SK-N-SH treated with all-trans-retinoic acid at 6 μM for 48 hours (cell line): ENCODE data around the gene WHRN.

Source experiments
- ATAC-seq: fragments of 200-7000 bp; cut with Tn5 transposase; 3 replicates; pipeline ENCODE4 v1.9.1; 2020; ENCODE audit warnings: mild to moderate bottlenecking, moderate library complexity
- BACH2 ChIP-seq: fragments of 250-450 bp; sonication (Bioruptor Pico); IDR thresholded peaks from 2 replicates; pipeline ENCODE4 v1.9.0; 2021; ENCODE audit warnings: mild to moderate bottlenecking, borderline replicate concordance
- ESRRG ChIP-seq: fragments of 250-450 bp; sonication (Bioruptor Pico); IDR thresholded peaks from 2 replicates; pipeline ENCODE4 v1.6.1; 2021; ENCODE audit warnings: mild to moderate bottlenecking
- GLIS3 ChIP-seq: fragments of 250-450 bp; sonication (Bioruptor Pico); IDR thresholded peaks from 2 replicates; pipeline ENCODE4 v1.5.0; 2020; ENCODE audit warnings: mild to moderate bottlenecking, moderate library complexity
- OSR1 ChIP-seq: fragments of 250-450 bp; sonication (Bioruptor Pico); IDR thresholded peaks from 2 replicates; pipeline ENCODE4 v1.8.0; 2022; ENCODE audit warnings: moderate library complexity, mild to moderate bottlenecking, inconsistent platforms
- PPARA ChIP-seq: fragments of 250-450 bp; sonication (Bioruptor Pico); IDR thresholded peaks from 2 replicates; pipeline ENCODE4 v1.5.0; 2020; ENCODE audit warnings: mild to moderate bottlenecking, borderline replicate concordance
- RARB ChIP-seq: fragments of 250-450 bp; sonication (Bioruptor Pico); IDR thresholded peaks from 2 replicates; pipeline ENCODE4 v1.8.0; 2021; ENCODE audit warnings: mild to moderate bottlenecking, moderate library complexity
- SNAI2 ChIP-seq: fragments of 250-450 bp; sonication (Bioruptor Pico); IDR thresholded peaks from 2 replicates; pipeline ENCODE4 v1.5.0; 2020; ENCODE audit warnings: mild to moderate bottlenecking, moderate library complexity
- TCF4 ChIP-seq: fragments of 250-450 bp; sonication (Bioruptor Pico); IDR thresholded peaks from 2 replicates; pipeline ENCODE4 v1.8.0; 2021; ENCODE audit warnings: mild to moderate bottlenecking, moderate library complexity, borderline replicate concordance
- ZFP3 ChIP-seq: fragments of 250-450 bp; sonication (Bioruptor Pico); IDR thresholded peaks from 2 replicates; pipeline ENCODE4 v1.5.0; 2020; ENCODE audit warnings: mild to moderate bottlenecking, moderate library complexity
- ZNF565 ChIP-seq: fragments of 450-650 bp; formaldehyde crosslinking; conservative IDR thresholded peaks from 2 replicates; pipeline ENCODE4 v1.5.0; 2020; ENCODE audit warnings: low read depth, mild to moderate bottlenecking, moderate library complexity
- TF ChIP-seq, protein P1 (sequence below): fragments of 250-450 bp; sonication (Bioruptor Pico); IDR thresholded peaks from 2 replicates; pipeline ENCODE4 v1.5.1; 2021; ENCODE audit warnings: mild to moderate bottlenecking, moderate library complexity
- TF ChIP-seq, protein P2 (sequence below): fragments of 250-450 bp; sonication (Bioruptor Pico); IDR thresholded peaks from 2 replicates; pipeline ENCODE4 v1.5.1; 2020; ENCODE audit warnings: low read depth, mild to moderate bottlenecking, moderate library complexity
- TF ChIP-seq, protein P3 (sequence below): fragments of 250-450 bp; sonication (Bioruptor Pico); IDR thresholded peaks from 2 replicates; pipeline ENCODE4 v1.8.0; 2020; ENCODE audit warnings: mild to moderate bottlenecking, moderate library complexity, borderline replicate concordance
- TF ChIP-seq, protein P4 (sequence below): fragments of 250-450 bp; sonication (Bioruptor Pico); IDR thresholded peaks from 2 replicates; pipeline ENCODE4 v1.8.0; 2021; ENCODE audit warnings: low read depth, mild to moderate bottlenecking, moderate library complexity, borderline replicate concordance

WHRN gene

DNA sequence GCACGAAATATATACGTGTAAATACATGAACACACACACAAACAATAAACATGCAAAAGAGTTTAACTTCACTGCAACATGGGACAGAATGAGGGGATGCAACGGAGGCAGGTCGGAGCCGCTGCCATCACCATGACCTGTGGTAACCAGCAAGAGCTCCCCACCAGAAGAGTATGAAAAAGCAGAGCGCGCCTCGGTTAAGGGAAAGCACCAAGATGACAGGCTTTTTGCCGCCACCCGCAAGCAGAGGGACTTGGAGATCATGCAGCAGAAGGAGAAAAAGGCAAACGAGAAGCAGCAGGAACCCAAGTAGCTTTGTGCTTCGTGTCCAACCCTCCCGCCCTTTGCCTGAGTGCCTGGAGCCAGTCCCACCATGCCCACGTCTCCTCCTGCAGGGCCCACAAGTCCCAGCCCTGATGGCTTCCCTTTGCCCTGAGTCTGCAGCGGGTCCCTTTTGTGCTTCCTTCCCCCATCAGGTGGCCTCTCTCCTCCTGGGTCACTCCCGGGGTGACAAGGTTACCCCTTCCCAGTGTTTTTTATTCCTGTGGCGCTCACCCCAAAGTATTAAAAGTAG, 13.8 kb downstream of the WHRN start:
- no peak for ATAC-seq

DNA sequence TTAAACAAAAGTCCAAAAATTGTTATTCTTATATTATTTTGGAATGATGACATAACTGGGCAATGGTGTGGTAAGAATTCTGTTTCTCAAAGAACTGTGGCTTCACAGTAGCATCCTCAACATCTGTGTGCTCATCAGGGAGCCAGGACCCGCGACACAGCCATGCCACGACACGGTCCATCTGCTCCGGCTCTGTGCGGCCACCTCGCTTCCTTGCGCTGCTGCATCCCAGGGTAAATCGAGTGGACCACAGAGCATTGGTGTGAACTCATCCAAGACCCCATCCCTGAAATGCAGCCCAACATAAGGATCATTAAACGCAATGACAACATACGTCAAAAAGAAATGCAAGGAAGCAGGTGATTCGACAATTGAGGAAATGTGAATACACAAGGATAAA, 15.3 kb downstream of the WHRN start:
- ATAC-seq = no peak
- TF ChIP-seq PPARA (CRISPR knock-in tag) (no peak), ZNF565 (CRISPR knock-in tag) (no peak)

More for the DNA sequence above, 13.8 kb downstream of the WHRN start:
- no peak for TF ChIP-seq ZFP3 (CRISPR knock-in tag)
- TF ChIP-seq, protein P1, sequence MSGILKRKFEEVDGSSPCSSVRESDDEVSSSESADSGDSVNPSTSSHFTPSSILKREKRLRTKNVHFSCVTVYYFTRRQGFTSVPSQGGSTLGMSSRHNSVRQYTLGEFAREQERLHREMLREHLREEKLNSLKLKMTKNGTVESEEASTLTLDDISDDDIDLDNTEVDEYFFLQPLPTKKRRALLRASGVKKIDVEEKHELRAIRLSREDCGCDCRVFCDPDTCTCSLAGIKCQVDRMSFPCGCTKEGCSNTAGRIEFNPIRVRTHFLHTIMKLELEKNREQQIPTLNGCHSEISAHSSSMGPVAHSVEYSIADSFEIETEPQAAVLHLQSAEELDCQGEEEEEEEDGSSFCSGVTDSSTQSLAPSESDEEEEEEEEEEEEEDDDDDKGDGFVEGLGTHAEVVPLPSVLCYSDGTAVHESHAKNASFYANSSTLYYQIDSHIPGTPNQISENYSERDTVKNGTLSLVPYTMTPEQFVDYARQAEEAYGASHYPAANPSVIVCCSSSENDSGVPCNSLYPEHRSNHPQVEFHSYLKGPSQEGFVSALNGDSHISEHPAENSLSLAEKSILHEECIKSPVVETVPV = no peak
- no peak for TF ChIP-seq RARB (CRISPR knock-in tag)
- no peak for TF ChIP-seq PPARA (CRISPR knock-in tag)
- no peak for TF ChIP-seq ESRRG
- no peak for TF ChIP-seq BACH2

DNA sequence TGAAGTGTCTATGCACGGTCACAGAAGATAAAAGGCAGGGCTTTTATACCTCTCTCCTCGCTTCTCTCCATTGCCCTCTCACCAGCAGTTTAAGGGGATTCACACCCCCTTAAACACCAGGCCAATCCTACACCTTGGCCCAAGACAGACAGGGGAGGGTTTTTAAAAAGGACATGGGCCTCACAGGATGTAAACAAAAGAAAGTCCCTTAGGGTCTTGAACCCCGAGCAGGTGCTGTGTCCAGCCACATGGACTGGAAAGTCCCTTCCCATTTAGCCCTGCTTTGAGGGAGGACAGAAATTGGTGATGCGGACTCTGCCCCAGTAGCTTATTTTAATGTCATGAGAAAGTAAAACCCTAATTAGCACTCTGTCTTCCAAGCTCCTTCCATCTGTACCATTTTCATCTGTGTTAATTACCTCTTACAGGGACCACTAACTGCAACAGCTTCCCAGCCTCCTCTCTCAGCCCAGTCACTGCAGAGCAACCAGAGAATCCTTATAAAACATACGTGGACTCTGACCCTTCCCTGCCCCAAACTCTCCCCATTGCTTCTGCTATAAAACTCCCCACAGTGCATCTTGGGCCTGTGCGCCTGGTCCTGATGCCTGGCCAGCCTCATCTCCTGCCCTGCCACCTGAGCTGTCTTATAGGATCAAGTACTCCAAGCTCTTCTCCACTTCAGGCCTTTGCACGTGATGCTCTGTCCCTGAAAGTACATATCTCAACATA, 16.7 kb downstream of the WHRN start:
- TF ChIP-seq SNAI2 (CRISPR knock-in tag) (no peak), ZFP3 (CRISPR knock-in tag) (no peak), ESRRG (no peak), RARB (CRISPR knock-in tag) (no peak), OSR1 (CRISPR knock-in tag) (no peak), GLIS3 (CRISPR knock-in tag) (no peak), ZNF565 (CRISPR knock-in tag) (no peak), TCF4 (CRISPR knock-in tag) (no peak), PPARA (CRISPR knock-in tag) (no peak)
- TF ChIP-seq, protein P2, sequence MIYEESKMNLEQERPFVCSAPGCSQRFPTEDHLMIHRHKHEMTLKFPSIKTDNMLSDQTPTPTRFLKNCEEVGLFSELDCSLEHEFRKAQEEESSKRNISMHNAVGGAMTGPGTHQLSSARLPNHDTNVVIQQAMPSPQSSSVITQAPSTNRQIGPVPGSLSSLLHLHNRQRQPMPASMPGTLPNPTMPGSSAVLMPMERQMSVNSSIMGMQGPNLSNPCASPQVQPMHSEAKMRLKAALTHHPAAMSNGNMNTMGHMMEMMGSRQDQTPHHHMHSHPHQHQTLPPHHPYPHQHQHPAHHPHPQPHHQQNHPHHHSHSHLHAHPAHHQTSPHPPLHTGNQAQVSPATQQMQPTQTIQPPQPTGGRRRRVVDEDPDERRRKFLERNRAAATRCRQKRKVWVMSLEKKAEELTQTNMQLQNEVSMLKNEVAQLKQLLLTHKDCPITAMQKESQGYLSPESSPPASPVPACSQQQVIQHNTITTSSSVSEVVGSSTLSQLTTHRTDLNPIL (CRISPR knock-in tag) = no peak
- TF ChIP-seq, protein P3, sequence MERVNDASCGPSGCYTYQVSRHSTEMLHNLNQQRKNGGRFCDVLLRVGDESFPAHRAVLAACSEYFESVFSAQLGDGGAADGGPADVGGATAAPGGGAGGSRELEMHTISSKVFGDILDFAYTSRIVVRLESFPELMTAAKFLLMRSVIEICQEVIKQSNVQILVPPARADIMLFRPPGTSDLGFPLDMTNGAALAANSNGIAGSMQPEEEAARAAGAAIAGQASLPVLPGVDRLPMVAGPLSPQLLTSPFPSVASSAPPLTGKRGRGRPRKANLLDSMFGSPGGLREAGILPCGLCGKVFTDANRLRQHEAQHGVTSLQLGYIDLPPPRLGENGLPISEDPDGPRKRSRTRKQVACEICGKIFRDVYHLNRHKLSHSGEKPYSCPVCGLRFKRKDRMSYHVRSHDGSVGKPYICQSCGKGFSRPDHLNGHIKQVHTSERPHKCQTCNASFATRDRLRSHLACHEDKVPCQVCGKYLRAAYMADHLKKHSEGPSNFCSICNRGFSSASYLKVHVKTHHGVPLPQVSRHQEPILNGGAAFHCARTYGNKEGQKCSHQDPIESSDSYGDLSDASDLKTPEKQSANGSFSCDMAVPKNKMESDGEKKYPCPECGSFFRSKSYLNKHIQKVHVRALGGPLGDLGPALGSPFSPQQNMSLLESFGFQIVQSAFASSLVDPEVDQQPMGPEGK = no peak
- TF ChIP-seq, protein P4, sequence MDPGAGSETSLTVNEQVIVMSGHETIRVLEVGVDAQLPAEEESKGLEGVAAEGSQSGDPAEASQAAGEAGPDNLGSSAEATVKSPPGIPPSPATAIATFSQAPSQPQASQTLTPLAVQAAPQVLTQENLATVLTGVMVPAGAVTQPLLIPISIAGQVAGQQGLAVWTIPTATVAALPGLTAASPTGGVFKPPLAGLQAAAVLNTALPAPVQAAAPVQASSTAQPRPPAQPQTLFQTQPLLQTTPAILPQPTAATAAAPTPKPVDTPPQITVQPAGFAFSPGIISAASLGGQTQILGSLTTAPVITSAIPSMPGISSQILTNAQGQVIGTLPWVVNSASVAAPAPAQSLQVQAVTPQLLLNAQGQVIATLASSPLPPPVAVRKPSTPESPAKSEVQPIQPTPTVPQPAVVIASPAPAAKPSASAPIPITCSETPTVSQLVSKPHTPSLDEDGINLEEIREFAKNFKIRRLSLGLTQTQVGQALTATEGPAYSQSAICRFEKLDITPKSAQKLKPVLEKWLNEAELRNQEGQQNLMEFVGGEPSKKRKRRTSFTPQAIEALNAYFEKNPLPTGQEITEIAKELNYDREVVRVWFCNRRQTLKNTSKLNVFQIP (CRISPR knock-in tag) = no peak
- ATAC-seq = no peak

DNA sequence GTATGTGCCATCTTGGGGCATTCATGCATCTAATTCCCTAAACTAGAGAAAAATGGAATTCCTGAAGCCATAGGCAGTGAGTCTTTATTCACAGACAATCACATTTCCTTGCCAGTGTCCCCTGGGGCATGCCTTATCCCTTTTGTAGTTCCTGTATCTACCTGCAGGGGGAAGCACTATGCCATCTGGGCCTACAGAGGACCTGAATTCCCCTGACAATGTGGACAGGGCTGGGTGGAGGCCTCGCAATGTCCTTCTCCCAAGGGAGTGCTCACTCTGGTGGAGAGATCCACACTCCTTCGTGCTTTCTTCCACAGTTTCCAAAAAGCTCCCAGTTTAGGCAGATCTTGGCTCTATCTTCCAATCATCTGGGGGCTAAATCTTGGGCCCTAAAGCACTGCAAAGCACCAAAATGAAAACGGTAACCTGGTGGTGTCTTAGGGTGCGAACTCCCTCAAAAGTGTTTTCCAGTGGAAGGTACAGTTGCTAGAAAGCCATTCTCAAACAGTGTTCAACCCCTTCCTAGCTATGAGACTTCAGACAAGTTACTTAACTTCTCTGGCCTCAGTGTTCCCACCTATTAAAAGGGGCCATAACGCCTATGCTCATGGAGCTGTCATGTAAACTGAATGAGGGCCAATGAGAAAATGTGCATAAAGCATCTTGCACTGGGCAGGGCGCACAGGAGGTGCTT, 17.5 kb downstream of the WHRN start:
- TF ChIP-seq, protein P3 = no peak
- peak; percentile 96 for ATAC-seq
